ENCODE data around the gene IL5. TPM values are rescaled to one million over a fixed set of nuclear protein-coding genes. Genes with fewer than 3 reads are reported as not detected.

The IL5 gene
- total RNA-seq, 1 experiment from 2014 or later: not detected

DNA sequence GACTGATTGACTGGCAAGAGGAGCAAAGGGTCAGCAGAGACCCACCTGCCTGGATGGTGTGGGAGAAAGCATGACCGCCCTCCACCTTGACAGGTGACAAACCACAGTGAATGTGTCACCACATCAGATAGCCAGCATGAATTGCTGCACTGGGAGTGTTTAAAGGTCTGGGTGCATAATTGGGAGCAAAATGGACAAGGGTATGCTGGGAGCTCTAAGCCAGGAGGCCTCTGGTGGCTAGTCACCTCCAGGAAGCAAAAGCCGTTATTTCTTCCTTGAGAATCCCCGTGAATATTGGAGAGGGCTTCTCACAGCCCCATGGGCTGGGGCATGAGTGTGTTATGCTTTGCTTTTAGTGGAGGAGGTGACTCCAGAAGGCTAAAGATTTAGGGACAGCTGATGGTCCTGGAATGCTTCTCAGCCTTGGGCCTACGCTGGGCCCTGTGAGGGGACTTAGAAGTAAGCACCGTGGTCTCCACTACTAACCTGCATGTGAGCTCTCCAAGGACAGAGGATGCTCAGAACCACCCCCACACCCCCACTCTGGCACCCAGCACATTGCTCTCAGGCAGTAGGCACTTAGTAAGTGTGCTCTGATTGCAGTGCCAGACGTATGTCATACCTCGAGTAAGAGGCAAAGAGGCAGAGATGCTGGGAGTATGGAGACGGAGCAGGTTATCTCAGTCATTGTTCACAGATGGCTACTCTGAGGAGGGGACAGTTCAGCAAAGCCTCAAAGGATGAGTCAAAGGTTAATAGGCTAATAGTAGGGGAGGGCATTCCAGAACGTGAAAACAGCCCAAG, 43.7 kb downstream of the IL5 start:
- Histone ChIP-seq H3K36me3 (no peaks in the 10 kb centered on the region), H3K4me1 (replicated peaks) (peaks cover 54% of the 10 kb centered on the region), H3K9me3 (replicated peaks) (no peaks in the 10 kb centered on the region), H3K27me3 (replicated peaks) (no peaks in the 10 kb centered on the region), H3K27ac (no peak overlapping the region), H3K4me3 (no peak overlapping the region)
- peak in 1 of 2 experiments; percentile 43 for DNase-seq (ENCODE audit: low read depth in 1 of 2, low spot score in 2 of 2)

DNA sequence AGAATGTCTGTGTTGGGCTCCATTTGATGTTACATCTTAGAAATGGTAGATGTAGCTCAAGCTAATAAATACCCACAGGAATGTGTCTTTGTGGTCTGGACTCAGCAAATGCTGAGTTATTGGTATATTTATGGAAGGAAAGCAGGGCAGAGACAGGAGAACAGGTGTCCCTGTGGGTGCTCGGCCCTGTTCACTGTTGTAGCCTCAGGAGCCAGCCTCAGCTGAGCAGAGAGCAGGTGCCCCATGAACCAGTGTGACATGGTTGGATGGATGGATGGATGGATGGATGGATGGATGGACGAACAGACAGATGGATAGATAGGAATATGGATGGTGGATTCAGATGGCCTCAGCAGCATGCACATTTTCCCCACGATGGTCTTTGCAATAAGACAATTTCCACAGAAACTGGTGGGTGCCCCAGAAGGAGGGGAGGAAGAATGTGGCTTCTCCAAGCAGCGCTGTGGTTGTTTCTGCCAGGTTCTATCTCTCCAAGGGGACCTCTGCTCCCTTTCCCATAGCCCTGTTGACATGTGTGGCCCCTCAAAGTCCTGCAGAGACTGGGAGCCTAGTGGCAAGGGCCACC, 44.5 kb downstream of the IL5 start:
- DNase-seq (ENCODE audit: low read depth in 1 of 2, low spot score in 2 of 2): peak in 1 of 2 experiments; percentile 27
- H3K27me3 ChIP-seq (replicated peaks): no peaks in the 10 kb centered on the region
- H3K9me3 ChIP-seq (replicated peaks): no peaks in the 10 kb centered on the region
- peaks cover 48% of the 10 kb centered on the region for H3K4me1 ChIP-seq (replicated peaks)
- H3K4me3 ChIP-seq: no peak overlapping the region
- H3K36me3 ChIP-seq: no peaks in the 10 kb centered on the region
- peak overlapping the region; percentile 95 for H3K27ac ChIP-seq

DNA sequence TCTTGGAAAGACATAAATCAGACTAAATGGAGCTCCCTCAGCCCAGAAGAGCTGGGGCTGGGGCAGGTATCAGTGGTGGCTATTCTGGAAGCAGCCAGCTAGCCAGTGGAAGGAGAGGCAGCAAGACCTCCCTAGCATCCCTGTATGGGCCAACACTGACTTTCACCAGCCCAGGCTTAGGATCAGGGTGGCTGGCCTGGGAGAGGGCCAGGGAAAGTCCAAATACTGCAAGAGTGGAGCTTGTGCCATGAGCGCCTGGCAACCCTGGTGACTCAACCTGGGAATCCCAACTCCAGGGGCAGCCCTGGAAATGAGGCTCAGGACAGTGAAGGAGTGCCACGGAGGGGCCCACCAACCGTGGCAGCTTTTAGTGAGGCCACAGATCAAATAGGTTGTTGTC, 45.2 kb downstream of the IL5 start:
- DNase-seq (ENCODE audit: low read depth in 1 of 2, low spot score in 2 of 2): peak in 1 of 2 experiments; percentile 86
- Histone ChIP-seq H3K4me1 (replicated peaks) (peaks cover 48% of the 10 kb centered on the region), H3K4me3 (no peak overlapping the region), H3K9me3 (replicated peaks) (no peaks in the 10 kb centered on the region), H3K27me3 (replicated peaks) (no peaks in the 10 kb centered on the region), H3K36me3 (no peaks in the 10 kb centered on the region), H3K27ac (peak overlapping the region; percentile 95)

DNA sequence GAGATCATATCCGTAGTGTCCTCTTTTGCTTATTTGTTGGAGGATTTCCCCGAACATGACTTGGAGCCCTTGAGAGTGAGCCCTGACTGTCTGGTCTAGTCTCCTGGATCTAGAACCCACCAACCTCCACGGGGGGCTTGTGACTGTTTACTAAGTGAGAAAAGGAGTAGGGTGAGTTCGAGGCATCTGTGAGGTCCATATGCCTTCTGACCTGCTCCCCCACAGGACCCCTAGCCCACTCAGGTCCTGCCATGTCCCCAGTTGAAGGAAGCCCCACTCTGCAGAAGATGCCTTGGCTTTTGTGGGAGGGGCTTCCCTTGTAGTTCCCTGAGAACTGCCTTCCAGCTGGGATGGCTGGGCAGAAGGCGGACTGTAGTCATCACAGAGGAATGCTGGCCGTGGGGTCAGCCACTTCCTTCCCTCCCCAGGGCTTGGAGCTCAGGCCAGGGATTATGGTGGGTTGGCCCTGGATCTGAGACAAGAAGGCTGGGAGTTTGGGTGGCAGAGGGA, 45.8 kb downstream of the IL5 start:
- H3K9me3 ChIP-seq (replicated peaks): no peaks in the 10 kb centered on the region
- H3K36me3 ChIP-seq: no peaks in the 10 kb centered on the region
- H3K4me1 ChIP-seq (replicated peaks): peaks cover 48% of the 10 kb centered on the region
- H3K27me3 ChIP-seq (replicated peaks): no peaks in the 10 kb centered on the region
- peak overlapping the region; percentile 48 for H3K4me3 ChIP-seq
- DNase-seq (ENCODE audit: low read depth in 1 of 2, low spot score in 2 of 2): peak; percentile 97 to 98
- H3K27ac ChIP-seq: peak overlapping the region; percentile 95

DNA sequence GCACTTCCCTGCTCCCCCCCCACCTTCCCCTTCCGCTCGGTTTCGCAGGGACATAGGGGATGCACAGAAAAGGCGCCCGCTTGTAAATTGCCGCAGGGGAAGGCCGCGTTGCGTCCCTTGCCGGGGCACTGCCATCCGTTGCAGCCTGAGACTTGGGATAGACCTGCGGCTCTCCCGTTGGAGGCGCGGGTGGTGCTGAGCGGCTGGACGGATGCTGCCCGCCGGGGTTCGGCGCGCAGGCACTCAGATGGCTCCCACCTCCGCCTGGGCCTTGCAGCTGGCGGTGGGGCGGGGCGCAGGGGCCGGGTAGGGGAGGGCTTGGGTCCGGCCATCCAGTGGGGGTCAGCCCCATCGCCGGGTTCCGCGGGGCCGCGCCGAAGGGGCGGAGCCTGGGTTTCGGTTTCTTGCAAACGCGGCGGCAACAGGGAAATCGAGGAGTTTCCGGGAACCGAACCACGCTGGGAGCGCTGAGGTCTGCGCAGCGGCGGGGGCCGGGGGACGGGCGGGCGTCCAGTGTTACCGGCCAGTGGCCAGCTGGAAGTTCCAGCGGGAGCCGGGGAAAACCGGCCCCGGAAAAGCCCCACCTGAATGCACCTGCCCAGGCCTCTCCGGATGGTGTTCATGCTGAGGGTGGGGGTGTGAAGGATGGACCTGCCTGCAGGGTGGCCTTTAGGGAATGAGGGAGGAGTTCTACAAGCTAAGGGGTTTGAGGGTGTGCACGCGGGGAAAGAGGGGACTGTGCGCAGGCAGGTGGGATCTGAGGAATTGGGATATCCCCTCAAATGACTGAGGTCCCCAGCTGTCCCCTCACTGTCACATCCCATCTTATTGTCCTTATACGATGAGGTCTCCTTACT, 46.5 kb downstream of the IL5 start:
- Histone ChIP-seq H3K27ac (peak overlapping the region; percentile 95), H3K4me3 (peak overlapping the region; percentile 48), H3K4me1 (replicated peaks) (peaks cover 52% of the 10 kb centered on the region), H3K36me3 (no peaks in the 10 kb centered on the region), H3K27me3 (replicated peaks) (no peaks in the 10 kb centered on the region), H3K9me3 (replicated peaks) (no peaks in the 10 kb centered on the region)
- peak; percentile 83 to 96 for DNase-seq (ENCODE audit: low read depth in 1 of 2, low spot score in 2 of 2)

DNA sequence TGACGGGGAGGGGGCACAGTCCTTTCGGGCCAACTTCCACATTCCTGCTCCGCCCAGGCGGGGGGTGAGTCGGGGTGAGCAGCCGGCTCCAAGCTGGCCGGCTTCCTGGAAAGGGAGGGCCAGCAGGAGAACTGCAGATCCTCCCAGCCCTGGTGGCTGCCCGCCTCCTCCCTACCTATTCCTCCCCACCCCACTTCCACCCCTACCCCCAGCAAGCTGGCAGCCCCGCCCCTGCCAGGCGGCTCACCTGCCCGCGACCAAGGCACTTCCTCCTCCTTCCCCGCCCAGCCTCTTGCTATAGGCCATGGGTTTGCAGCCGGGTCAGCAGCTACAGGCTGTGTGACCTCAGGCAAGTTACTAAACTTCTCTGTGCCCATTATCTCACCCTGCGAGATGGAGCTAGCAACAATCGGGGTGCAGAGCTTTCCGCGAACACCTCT, 47.1 kb downstream of the IL5 start:
- no peaks in the 10 kb centered on the region for H3K36me3 ChIP-seq
- peak overlapping the region; percentile 48 for H3K4me3 ChIP-seq
- peaks cover 57% of the 10 kb centered on the region for H3K4me1 ChIP-seq (replicated peaks)
- peak overlapping the region; percentile 95 for H3K27ac ChIP-seq
- DNase-seq (ENCODE audit: low read depth in 1 of 2, low spot score in 2 of 2): peak in 1 of 2 experiments; percentile 92
- no peaks in the 10 kb centered on the region for H3K27me3 ChIP-seq (replicated peaks)
- no peaks in the 10 kb centered on the region for H3K9me3 ChIP-seq (replicated peaks)

DNA sequence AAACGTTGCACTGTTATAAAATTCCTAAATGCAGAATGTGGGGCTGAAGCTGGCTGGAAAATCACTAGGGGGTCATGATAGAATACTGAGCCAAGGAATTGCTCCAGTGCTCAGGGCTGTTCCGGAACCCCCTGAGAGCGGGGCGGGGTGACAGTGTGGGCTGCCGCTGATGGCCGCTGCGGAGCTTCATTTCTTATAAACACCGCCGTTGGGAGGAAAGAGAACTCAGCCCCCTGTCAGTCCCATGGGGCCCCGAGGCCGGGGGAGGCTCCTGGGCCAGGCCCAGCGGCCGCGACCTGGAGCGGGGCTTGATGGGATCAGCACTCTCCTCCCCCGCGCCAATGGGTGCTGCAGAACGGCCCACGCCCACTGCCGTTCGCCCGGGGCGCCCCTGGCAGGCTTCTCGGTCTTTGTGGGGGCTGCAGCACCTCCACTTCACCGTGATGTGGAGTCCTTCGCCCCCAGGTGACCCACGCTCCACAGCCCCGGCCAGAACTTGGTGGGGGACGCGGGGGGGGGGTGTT, 47.6 kb downstream of the IL5 start:
- peak overlapping the region; percentile 48 for H3K4me3 ChIP-seq
- H3K36me3 ChIP-seq: no peaks in the 10 kb centered on the region
- H3K4me1 ChIP-seq (replicated peaks): peaks cover 56% of the 10 kb centered on the region
- peak; percentile 93 to 97 for DNase-seq (ENCODE audit: low read depth in 1 of 2, low spot score in 2 of 2)
- H3K27me3 ChIP-seq (replicated peaks): no peaks in the 10 kb centered on the region
- peak overlapping the region; percentile 95 for H3K27ac ChIP-seq
- H3K9me3 ChIP-seq (replicated peaks): no peaks in the 10 kb centered on the region

DNA sequence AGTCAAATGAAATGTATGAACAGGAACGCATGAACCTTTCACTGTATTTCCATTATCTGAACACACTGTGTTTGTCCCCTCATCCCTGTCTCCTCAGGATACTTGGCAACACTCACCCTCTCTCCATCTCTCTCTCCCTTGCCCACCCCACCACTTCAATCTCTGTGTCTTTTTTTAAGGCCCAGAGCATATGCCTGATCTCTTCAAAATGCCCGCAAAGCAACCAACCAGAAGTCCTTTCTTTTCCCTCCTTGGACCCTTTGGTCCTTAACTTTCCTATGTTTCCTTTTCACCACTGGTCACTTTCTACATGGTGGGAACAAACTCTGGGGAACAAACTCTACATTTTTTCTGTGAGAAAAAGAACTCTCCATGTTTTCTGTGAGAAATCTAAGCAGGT, 49.5 kb downstream of the IL5 start:
- Histone ChIP-seq H3K9me3 (replicated peaks) (no peaks in the 10 kb centered on the region), H3K4me3 (no peak overlapping the region), H3K36me3 (peaks cover 16% of the 10 kb centered on the region), H3K27me3 (replicated peaks) (no peaks in the 10 kb centered on the region), H3K4me1 (replicated peaks) (peaks cover 66% of the 10 kb centered on the region), H3K27ac (no peak overlapping the region)
- peak in 1 of 2 experiments; percentile 16 for DNase-seq (ENCODE audit: low read depth in 1 of 2, low spot score in 2 of 2)

DNA sequence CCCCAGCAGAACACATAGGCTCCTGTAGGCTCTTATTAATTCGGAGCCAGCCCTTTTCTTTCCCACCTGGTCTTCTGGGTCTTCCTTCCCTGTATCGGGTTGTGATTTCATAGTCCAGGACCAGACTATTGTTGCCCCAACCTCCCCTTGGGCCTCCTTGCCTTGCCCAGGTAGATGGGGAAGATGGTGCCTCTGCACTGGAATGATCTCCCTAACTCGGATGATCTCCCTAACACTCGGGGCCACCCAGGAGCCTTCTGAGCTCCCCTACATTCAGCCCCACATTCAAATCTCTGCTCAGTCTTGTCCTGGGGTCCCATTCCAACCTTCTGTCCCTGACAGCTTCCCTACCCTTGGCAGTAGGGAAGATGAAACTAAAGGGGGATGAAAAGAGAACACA, 50.1 kb downstream of the IL5 start:
- H3K4me3 ChIP-seq: no peak overlapping the region
- H3K27ac ChIP-seq: no peak overlapping the region
- H3K4me1 ChIP-seq (replicated peaks): peaks cover 66% of the 10 kb centered on the region
- DNase-seq (ENCODE audit: low read depth in 1 of 2, low spot score in 2 of 2): peak in 1 of 2 experiments; percentile 42
- H3K36me3 ChIP-seq: peaks cover 22% of the 10 kb centered on the region
- H3K27me3 ChIP-seq (replicated peaks): no peaks in the 10 kb centered on the region
- H3K9me3 ChIP-seq (replicated peaks): no peaks in the 10 kb centered on the region

DNA sequence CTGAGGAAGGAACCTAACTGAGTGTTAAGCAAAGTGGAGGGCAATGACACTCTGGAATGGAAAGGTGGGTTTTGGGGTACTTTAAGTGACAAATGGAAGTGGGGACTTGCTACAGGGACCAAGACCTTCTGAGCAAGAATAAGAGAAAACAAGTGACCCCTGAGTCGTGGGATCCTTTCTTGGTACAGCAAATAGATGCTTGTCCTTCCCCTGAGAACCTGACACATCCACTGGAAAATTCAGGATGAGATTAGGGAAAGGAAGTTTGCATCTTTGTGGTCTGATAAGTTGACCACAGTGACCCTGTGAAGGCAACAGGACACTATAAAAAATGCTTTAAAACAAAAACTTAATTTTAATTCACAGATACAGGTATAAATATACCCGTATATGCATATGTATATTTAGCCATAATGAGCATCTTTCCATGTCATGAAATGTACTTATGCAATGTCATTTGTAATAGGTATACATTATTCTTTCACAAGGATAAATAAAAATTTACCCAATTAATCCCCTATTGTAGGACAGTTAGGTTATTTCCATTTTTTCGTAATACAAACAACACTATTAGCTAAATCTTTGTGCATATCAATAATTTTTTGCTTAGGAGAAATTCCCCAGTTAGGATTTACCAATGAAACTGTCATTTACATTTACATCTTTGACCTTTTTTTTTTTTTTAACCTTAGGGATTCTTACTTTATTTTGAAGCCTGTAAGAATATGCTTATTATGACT, 50.8 kb downstream of the IL5 start:
- no peaks in the 10 kb centered on the region for H3K9me3 ChIP-seq (replicated peaks)
- no peak overlapping the region for H3K27ac ChIP-seq
- peaks cover 61% of the 10 kb centered on the region for H3K4me1 ChIP-seq (replicated peaks)
- H3K36me3 ChIP-seq: peaks cover 29% of the 10 kb centered on the region
- no peak overlapping the region for H3K4me3 ChIP-seq
- H3K27me3 ChIP-seq (replicated peaks): no peaks in the 10 kb centered on the region
- peak in 1 of 2 experiments; percentile 15 for DNase-seq (ENCODE audit: low read depth in 1 of 2, low spot score in 2 of 2)

Measured in SJSA1 (cell line).